H1 (cell line): ENCODE results near the gene CDH15. TPM values are rescaled to one million over a fixed set of nuclear protein-coding genes. Genes with fewer than 3 reads are reported as not detected.

Source experiments
- CTCF ChIA-PET: fragments of 300-600 bp; sonication (Branson Sonifier 250); formaldehyde crosslinking; loops from one replicate; lab custom pipeline; 2021; ENCODE audit not compliant: partially characterized antibody; lab: Charles Lee
- POLR2A ChIA-PET: fragments of 300-600 bp; sonication (Branson Sonifier 250); formaldehyde crosslinking; loops from one replicate; lab custom pipeline; 2021; ENCODE audit warnings: inconsistent platforms; ENCODE audit not compliant: partially characterized antibody; lab: Charles Lee
- DNase-seq, 2 experiments: peaks; one replicate each; pipeline versions ENCODE4 v3.0.0 to v3.0.0-alpha.2; 2010 to 2022; ENCODE audit warnings: low spot score in 2 of 2, low read depth in 1 of 2, mixed read lengths in 1 of 2
- FAIRE-seq: peaks from 2 replicates; lab custom pipeline; 2011; peaks lifted over from hg19 to GRCh38; lab: Jason Lieb, UNC
- H2AFZ ChIP-seq: 2 replicates; pipeline ENCODE4 v1.8.1; 2012; ENCODE audit warnings: low read length, inconsistent platforms
- H2AK5ac ChIP-seq: 2 replicates; pipeline ENCODE4 v1.6.1; 2013; ENCODE audit warnings: low read depth, low read length
- H2BK120ac ChIP-seq: replicated peaks from 2 replicates; pipeline ENCODE3; 2013; ENCODE audit warnings: low read depth, low read length, inconsistent platforms
- H2BK12ac ChIP-seq: 2 replicates; pipeline ENCODE4 v1.6.1; 2013; ENCODE audit warnings: low read depth, low read length
- H2BK15ac ChIP-seq: 2 replicates; pipeline ENCODE4 v1.6.1; 2013; ENCODE audit warnings: low read length
- H2BK20ac ChIP-seq: 2 replicates; pipeline ENCODE4 v1.6.1; 2013; ENCODE audit warnings: low read length
- H2BK5ac ChIP-seq: 2 replicates; pipeline ENCODE4 v1.6.1; 2013; ENCODE audit warnings: low read depth, low read length
- H3K14ac ChIP-seq: 2 replicates; pipeline ENCODE4 v1.6.1; 2013; ENCODE audit warnings: inconsistent platforms; ENCODE audit not compliant: insufficient read length
- H3K18ac ChIP-seq: 2 replicates; pipeline ENCODE4 v1.6.1; 2013; ENCODE audit warnings: low read length; ENCODE audit errors: extremely low read depth
- H3K23ac ChIP-seq: 2 replicates; pipeline ENCODE4 v1.6.1; 2013; ENCODE audit warnings: inconsistent platforms; ENCODE audit not compliant: insufficient read length
- H3K23me2 ChIP-seq: 2 replicates; pipeline ENCODE4 v1.6.1; 2013; ENCODE audit warnings: low read depth, low read length
- H3K27ac ChIP-seq: 2 replicates; pipeline ENCODE4 v1.6.1; 2011; ENCODE audit warnings: low read depth, low read length, inconsistent platforms
- H3K27me3 ChIP-seq, 4 experiments: replicated peaks in 1 of 4; 1 replicate in 1 of 4; 2 replicates in 3 of 4; pipeline versions ENCODE4 v1.6.1 to v1.8.1; 2011 to 2013; ENCODE audit warnings: low read length in 3 of 4, mild to moderate bottlenecking in 3 of 4, inconsistent platforms in 2 of 4, mixed read lengths in 2 of 4, moderate library complexity in 1 of 4; ENCODE audit not compliant: control insufficient read depth in 3 of 4, insufficient read depth in 3 of 4; ENCODE audit errors: extremely low read depth in 1 of 4
- H3K36me3 ChIP-seq, 4 experiments: 2 replicates each; pipeline versions ENCODE4 v1.6.1 to v1.8.1; 2011 to 2013; ENCODE audit warnings: mild to moderate bottlenecking in 4 of 4, low read length in 3 of 4, moderate library complexity in 2 of 4, control low read depth in 1 of 4, inconsistent platforms in 1 of 4; ENCODE audit not compliant: insufficient read depth in 4 of 4, control insufficient read depth in 2 of 4
- H3K4ac ChIP-seq: replicated peaks from 2 replicates; pipeline ENCODE3; 2013; ENCODE audit warnings: low read length, low read depth, mixed read lengths, inconsistent platforms; ENCODE audit not compliant: insufficient read length
- H3K4me1 ChIP-seq, 4 experiments: replicated peaks in 1 of 4; 1 replicate in 1 of 4; 2 replicates in 3 of 4; pipeline versions ENCODE4 v1.6.1 to v1.8.1; 2011 to 2013; ENCODE audit warnings: low read length in 3 of 4, inconsistent platforms in 2 of 4, mixed read lengths in 1 of 4; ENCODE audit not compliant: insufficient read depth in 4 of 4, control insufficient read depth in 3 of 4
- H3K4me2 ChIP-seq, 2 experiments: 2 replicates each; pipeline versions ENCODE4 v1.6.1 to v1.8.1; 2011 to 2013; ENCODE audit warnings: low read depth in 2 of 2, low read length in 2 of 2, control low read depth in 1 of 2, inconsistent platforms in 1 of 2, mild to moderate bottlenecking in 1 of 2; ENCODE audit not compliant: insufficient read depth in 1 of 2
- H3K4me3 ChIP-seq, 4 experiments: fragments of 200-600, 300-600 bp in 1 of 4; sonication (generic), shearing (Covaris generic), sonication (Bioruptor Twin) in 1 of 4; 2 replicates each; pipeline versions ENCODE4 v1.5.1 to v1.8.1; 2011 to 2016; ENCODE audit warnings: low read length in 4 of 4, low read depth in 3 of 4, control low read depth in 2 of 4, inconsistent platforms in 2 of 4, mild to moderate bottlenecking in 2 of 4, mixed read lengths in 1 of 4, moderate library complexity in 1 of 4; ENCODE audit not compliant: insufficient read depth in 2 of 4; ENCODE audit errors: extremely low read depth in 1 of 4
- H3K56ac ChIP-seq: replicated peaks from 2 replicates; pipeline ENCODE3; 2013; ENCODE audit warnings: low read depth, mild to moderate bottlenecking, mixed read lengths, low read length, inconsistent platforms; ENCODE audit not compliant: insufficient read length
- H3K79me1 ChIP-seq: 2 replicates; pipeline ENCODE4 v1.6.1; 2013; ENCODE audit warnings: low read depth, low read length, control low read depth
- H3K79me2 ChIP-seq, 2 experiments: 2 replicates each; pipeline versions ENCODE4 v1.6.1 to v1.8.1; 2012 to 2013; ENCODE audit warnings: low read length in 2 of 2, mild to moderate bottlenecking in 2 of 2, inconsistent platforms in 1 of 2; ENCODE audit not compliant: insufficient read depth in 2 of 2, control insufficient read depth in 1 of 2
- H3K9ac ChIP-seq, 4 experiments: replicated peaks in 1 of 4; 1 replicate in 1 of 4; 2 replicates in 3 of 4; pipeline versions ENCODE4 v1.6.1 to v1.8.1; 2011 to 2013; ENCODE audit warnings: low read depth in 3 of 4, low read length in 3 of 4, control low read depth in 2 of 4, mild to moderate bottlenecking in 2 of 4, moderate library complexity in 2 of 4, inconsistent platforms in 1 of 4; ENCODE audit errors: extremely low read depth in 1 of 4
- H3K9me3 ChIP-seq, 2 experiments: 2 replicates each; pipeline versions ENCODE4 v1.6.1 to v1.8.1; 2012 to 2013; ENCODE audit warnings: mild to moderate bottlenecking in 2 of 2, moderate library complexity in 2 of 2, control low read depth in 1 of 2, inconsistent platforms in 1 of 2, low read depth in 1 of 2, low read length in 1 of 2, mixed read lengths in 1 of 2; ENCODE audit not compliant: insufficient read depth in 2 of 2
- H4K20me1 ChIP-seq, 2 experiments: replicated peaks in 1 of 2; 2 replicates each; pipeline versions ENCODE3 to v1.8.1; 2011 to 2013; ENCODE audit warnings: inconsistent platforms in 2 of 2, low read length in 2 of 2, mild to moderate bottlenecking in 1 of 2; ENCODE audit not compliant: insufficient read depth in 2 of 2, control insufficient read depth in 1 of 2
- H4K5ac ChIP-seq: 2 replicates; pipeline ENCODE4 v1.6.1; 2013; ENCODE audit warnings: low read length, low read depth, mixed read lengths, inconsistent platforms; ENCODE audit not compliant: insufficient read length
- H4K8ac ChIP-seq: 2 replicates; pipeline ENCODE4 v1.8.0; 2013; ENCODE audit warnings: mild to moderate bottlenecking, moderate library complexity, low read length, inconsistent platforms; ENCODE audit not compliant: insufficient read depth; ENCODE audit errors: extremely low read depth
- H4K91ac ChIP-seq: replicated peaks from 2 replicates; pipeline ENCODE3; 2013; ENCODE audit warnings: low read length, mixed read lengths, inconsistent platforms; ENCODE audit not compliant: insufficient read length
- BRCA1 ChIP-seq: IDR thresholded peaks from 2 replicates; pipeline ENCODE4 v1.6.1; 2012; ENCODE audit warnings: low read depth, low read length, improper control_type of control experiment
- EZH2 ChIP-seq: fragments of 200-600 bp; sonication (generic); IDR thresholded peaks from 2 replicates; pipeline ENCODE4 v1.7.1; 2012; ENCODE audit warnings: low read depth, mild to moderate bottlenecking, moderate library complexity, low read length, inconsistent platforms; ENCODE audit not compliant: severe bottlenecking
- GABPA ChIP-seq: IDR thresholded peaks from 2 replicates; pipeline ENCODE4 v1.6.1; 2011; ENCODE audit warnings: mild to moderate bottlenecking, low read length, moderate library complexity, borderline replicate concordance; ENCODE audit not compliant: insufficient read depth
- KDM4A ChIP-seq: IDR thresholded peaks from one replicate; pipeline ENCODE4 v1.7.1; 2012; ENCODE audit warnings: low read depth, mild to moderate bottlenecking, moderate library complexity, low read length, inconsistent platforms; ENCODE audit not compliant: severe bottlenecking
- NRF1 ChIP-seq: IDR thresholded peaks from 2 replicates; pipeline ENCODE4 v1.6.1; 2011; ENCODE audit warnings: mild to moderate bottlenecking, low read depth, low read length, improper control_type of control experiment
- SAP30 ChIP-seq: fragments of 300-600 bp; sonication (generic); IDR thresholded peaks from 2 replicates; pipeline ENCODE4 v1.7.1; 2012; ENCODE audit warnings: low read length, moderate library complexity, mild to moderate bottlenecking, inconsistent platforms; ENCODE audit not compliant: insufficient read depth, insufficient replicate concordance
- SIN3A ChIP-seq, 2 experiments: IDR thresholded peaks in 1 of 2; conservative IDR thresholded peaks in 1 of 2; 2 replicates each; pipeline ENCODE4 v1.6.1; 2011 to 2012; ENCODE audit warnings: low read length in 2 of 2, improper control_type of control experiment in 1 of 2, low read depth in 1 of 2, mild to moderate bottlenecking in 1 of 2
- SP1 ChIP-seq: IDR thresholded peaks from 2 replicates; pipeline ENCODE4 v1.6.1; 2011; ENCODE audit warnings: low read depth, low read length
- TAF1 ChIP-seq: IDR thresholded peaks from 2 replicates; pipeline ENCODE4 v1.6.1; 2011; ENCODE audit warnings: mild to moderate bottlenecking, low read depth, low read length
- WGBS, 2 experiments: shearing (Covaris generic) in 1 of 2; methylation state at CpG; one replicate each; pipeline versions ENCODE4 v1.1.6 to v1.1.7; 2013 to 2015; ENCODE audit warnings: low lambda C conversion rate in 2 of 2, mixed read lengths in 2 of 2, inconsistent platforms in 1 of 2, low coverage in 1 of 2, missing lambda C conversion rate in 1 of 2; ENCODE audit not compliant: insufficient replicate concordance in 2 of 2, insufficient coverage in 1 of 2, insufficient read length in 1 of 2; ENCODE audit errors: extremely low coverage in 1 of 2, missing lambda C conversion rate in 1 of 2; 5-methylcytosine and 5-hydroxymethylcytosine counted together
- polyA plus RNA-seq, 7 experiments: library from polyadenylated mRNA; depleted of rRNA in 3 of 7; stranded (reverse) in 5 of 7; unstranded in 2 of 7; fragments of >200 nt in 5 of 7; fragments of 200-250 nt in 2 of 7; gene quantifications; 1 replicate in 5 of 7; 2 replicates in 1 of 7; 4 replicates in 1 of 7; pipeline versions ENCODE4 v1.2.1 to v1.2.3, GENCODE V29; 2011 to 2013; ENCODE audit warnings: missing spikeins in 2 of 7, mixed read lengths in 2 of 7
- total RNA-seq: library from RNA; stranded (reverse); fragmentation: NEBNext Ultra II Directional; extraction: Animal tissue kit (Norgen Biotek cat#: 25700); gene quantifications from 2 replicates; pipeline ENCODE4 v1.2.1, GENCODE V29; 2021
- TF ChIP-seq, protein P1 (sequence below): IDR thresholded peaks from 2 replicates; pipeline ENCODE4 v1.6.1; 2011; ENCODE audit warnings: low read depth, mild to moderate bottlenecking, low read length; ENCODE audit not compliant: insufficient read depth

The CDH15 gene
- total and polyA plus RNA-seq, 2 of the 8 experiments (the other 6 are each of a cell fraction or from before 2014, with no cell fraction given): 0.50 to 0.82 TPM

DNA sequence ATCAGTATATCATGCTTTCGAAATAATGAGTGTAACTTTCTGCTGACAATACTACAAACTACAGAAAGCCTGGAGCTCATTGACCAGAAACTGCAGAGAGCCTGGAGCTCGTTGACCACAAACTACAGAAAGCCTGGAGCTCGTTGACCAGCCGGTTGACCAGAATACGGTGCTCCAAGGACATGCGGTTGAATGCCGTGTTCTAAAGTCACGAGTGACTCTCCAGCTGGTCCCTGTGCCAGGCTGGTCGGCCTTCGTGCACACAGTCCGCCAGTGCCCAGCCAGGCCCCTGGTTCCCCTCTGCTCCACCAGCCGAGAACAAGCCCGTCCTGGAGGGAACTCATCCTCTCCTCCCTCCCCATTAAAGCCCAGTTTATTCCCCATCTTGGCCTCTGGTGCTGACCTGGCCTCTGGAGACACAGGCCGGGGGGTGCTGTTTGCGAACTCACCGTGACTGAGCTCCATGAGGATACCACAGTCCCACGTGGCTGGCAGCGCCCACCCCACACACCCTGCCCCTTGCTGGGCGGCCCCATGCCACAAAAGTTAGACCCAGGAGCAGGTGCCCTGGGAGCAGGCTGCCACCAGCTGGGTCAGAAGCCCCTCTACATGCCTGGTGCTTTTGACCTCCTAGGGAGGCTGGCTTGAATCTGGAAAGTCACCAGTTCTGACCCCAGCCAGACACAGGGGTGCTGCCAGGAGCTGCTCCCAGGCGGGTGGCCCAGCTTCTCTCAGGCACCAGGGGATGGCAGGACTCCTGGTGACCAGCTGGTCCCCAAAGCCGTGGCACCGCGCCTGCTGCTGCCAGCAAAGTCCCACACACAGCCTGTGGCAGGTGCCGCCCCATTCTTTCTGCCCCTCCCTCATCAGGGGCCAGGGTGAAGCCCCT lies 15.5 kb upstream of the CDH15 start:
- Histone ChIP-seq H2AFZ (no peak overlapping the region), H4K8ac (no peak overlapping the region), H3K36me3 (peaks cover 0 to 2% (median 0%) of the 10 kb centered on the region in 4 experiments; a peak in 2 of 8 replicates), H3K23me2 (no peaks in the 10 kb centered on the region; the same call in 1 of the 2 replicates), H3K4ac (no peak overlapping the region), H2AK5ac (no peak overlapping the region), H4K5ac (no peak overlapping the region), H3K4me3 (no peak overlapping the region), H2BK12ac (no peak overlapping the region), H4K20me1 (peaks cover 0 to 4% of the 10 kb centered on the region in 2 experiments), H3K18ac (no peak overlapping the region), H3K4me1 (no peaks in the 10 kb centered on the region), H3K27ac (no peak overlapping the region), H2BK120ac (no peak overlapping the region), H3K79me1 (no peaks in the 10 kb centered on the region), H4K91ac (no peak overlapping the region), H3K56ac (no peak overlapping the region), H3K14ac (no peak overlapping the region), H3K9ac (no peak overlapping the region), H2BK5ac (no peak overlapping the region), H3K79me2 (no peaks in the 10 kb centered on the region), H3K27me3 (peaks cover 0 to 6% (median 1%) of the 10 kb centered on the region in 4 experiments; a peak in 2 of 7 replicates), H2BK15ac (no peak overlapping the region), H2BK20ac (no peak overlapping the region), H3K23ac (no peak overlapping the region), H3K4me2 (no peak overlapping the region), H3K9me3 (peaks cover 15 to 30% of the 10 kb centered on the region in 2 experiments)
- POLR2A ChIA-PET: interaction anchor here (0.5 to 2.4 kb wide), 12 partner anchors 8 to 339 kb away, joined by 3 to 7 read pairs (median 3); partner anchors contain the start of genes ACSF3 and TRAPPC2L
- 83% methylated on average over 23 of the region's 24 CpGs; no CpG with 5 or more reads in 1 of the 2 experiments for WGBS, 2 experiments
- CTCF ChIA-PET: interaction anchor here (0.6 to 2.4 kb wide), 8 partner anchors 9 to 289 kb away, joined by 3 to 8 read pairs (median 3); no protein-coding TSS in a partner anchor
- no peak for DNase-seq
- no peak for FAIRE-seq
- TF ChIP-seq EZH2 (no peak), BRCA1 (no peak), SP1 (no peak), KDM4A (no peak), TAF1 (no peak), SAP30 (no peak), NRF1 (no peak), GABPA (no peak), SIN3A (conservative IDR thresholded peaks at IDR 0.05 in 1 of 2, IDR thresholded peaks at IDR 0.05 in 1 of 2; ENCODE audit: low read depth in 1 of 2, low read length in 2 of 2) (no peak)
- TF ChIP-seq, protein P1, sequence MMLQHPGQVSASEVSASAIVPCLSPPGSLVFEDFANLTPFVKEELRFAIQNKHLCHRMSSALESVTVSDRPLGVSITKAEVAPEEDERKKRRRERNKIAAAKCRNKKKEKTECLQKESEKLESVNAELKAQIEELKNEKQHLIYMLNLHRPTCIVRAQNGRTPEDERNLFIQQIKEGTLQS: no peak
